HG02763 (cell line): ENCODE results near the gene HSPG2.

Experiments used
- ATAC-seq: cut with Tn5 transposase; IDR thresholded peaks from one replicate; pipeline ENCODE4 v1.9.1; 2021; ENCODE audit warnings: mild to moderate bottlenecking, moderate library complexity; ENCODE audit not compliant: unreplicated experiment

HSPG2 gene

GRCh38 chr1:21867451-21867996 is 69.6 kb downstream of the HSPG2 start:
- no peak for ATAC-seq

GRCh38 chr1:21866707-21867043 is 70.4 kb downstream of the HSPG2 start:
- ATAC-seq: no peak

GRCh38 chr1:21865943-21866706 is 71.0 kb downstream of the HSPG2 start:
- peak; percentile 63 for ATAC-seq

GRCh38 chr1:21865609-21865942 is 71.5 kb downstream of the HSPG2 start:
- ATAC-seq: no peak

GRCh38 chr1:21864730-21865129 is 72.4 kb downstream of the HSPG2 start:
- no peak for ATAC-seq

- ATAC-seq: no peak
Measured at GRCh38 chr1:21863981-21864380, 73.1 kb downstream of the HSPG2 start.

- no peak for ATAC-seq
Measured at GRCh38 chr1:21861602-21862429, 75.3 kb downstream of the HSPG2 start.

- no peak for ATAC-seq
Measured at GRCh38 chr1:21860971-21861370, 76.1 kb downstream of the HSPG2 start.

GRCh38 chr1:21859669-21860179 is 77.4 kb downstream of the HSPG2 start:
- ATAC-seq: no peak

GRCh38 chr1:21857840-21858670 is 79.1 kb downstream of the HSPG2 start:
- no peak for ATAC-seq

GRCh38 chr1:21857142-21857839 is 79.8 kb downstream of the HSPG2 start:
- no peak for ATAC-seq

- no peak for ATAC-seq
Measured at GRCh38 chr1:21855257-21856096, 81.6 kb downstream of the HSPG2 start.

GRCh38 chr1:21854751-21855131 is 82.4 kb downstream of the HSPG2 start:
- no peak for ATAC-seq

- ATAC-seq: no peak
Measured at GRCh38 chr1:21854090-21854750, 82.9 kb downstream of the HSPG2 start.

GRCh38 chr1:21853131-21853427 is 84.0 kb downstream of the HSPG2 start:
- no peak for ATAC-seq

GRCh38 chr1:21852282-21853130 is 84.6 kb downstream of the HSPG2 start:
- no peak for ATAC-seq

- ATAC-seq: no peak
Measured at GRCh38 chr1:21851430-21852250, 85.5 kb downstream of the HSPG2 start.
